ENCODE results near the gene ACTR1A. TPM values are rescaled to one million over a fixed set of nuclear protein-coding genes. Genes with fewer than 3 reads are reported as not detected.

ACTR1A gene
- total RNA-seq, 2 experiments from 2014 or later = 55.5 to 68.3 TPM

- peaks cover 47% of the 10 kb centered on the region for H3K36me3 ChIP-seq (ENCODE audit: insufficient read depth, low read length)
- CTCF ChIA-PET (ENCODE audit: unreplicated experiment) = interaction anchor here (0.6 kb wide), 1 partner anchor 911 kb away, joined by 3 read pairs; no protein-coding TSS in a partner anchor
- no peak overlapping the region for H3K27ac ChIP-seq (ENCODE audit: low read depth, low read length, poor library complexity, severe bottlenecking)
- no peak for TF ChIP-seq CTCF (conservative IDR thresholded peaks at IDR 0.05; ENCODE audit: low read length)
- TF ChIP-seq EZH2phosphoT487 (IDR thresholded peaks at IDR 0.05; ENCODE audit: borderline replicate concordance, low read depth, low read length) = no peak
- no peaks in the 10 kb centered on the region for H4K20me1 ChIP-seq (ENCODE audit: insufficient read depth, low read length)
- H2AFZ ChIP-seq (ENCODE audit: low read length) = no peak overlapping the region
- intact Hi-C loops (cut with micrococcal nuclease; ENCODE audit: unreplicated experiment) = loop anchor here (5.0 kb wide), 1 partner anchor 194 kb away; no protein-coding TSS in a partner anchor
- BruUV-seq (replicated peaks) = no TSS peak
- no peaks in the 10 kb centered on the region for H3K9me2 ChIP-seq (ENCODE audit: insufficient read depth, low read length)
- H3K4me3 ChIP-seq (ENCODE audit: low read depth, low read length, poor library complexity, severe bottlenecking) = no peak overlapping the region
- peaks cover 25% of the 10 kb centered on the region for H3K4me1 ChIP-seq (ENCODE audit: insufficient read depth, low read length, poor library complexity, severe bottlenecking)
- POLR2A ChIA-PET = interaction anchor here (4.3 kb wide), 1 partner anchor 9 kb away, joined by 49 read pairs; no protein-coding TSS in a partner anchor
- no peak for DNase-seq (ENCODE audit: low spot score)
- no peak overlapping the region for H3K4me2 ChIP-seq (ENCODE audit: low read length)
- H3K79me2 ChIP-seq (ENCODE audit: insufficient read depth, low read depth, low read length) = peaks cover 13% of the 10 kb centered on the region
- H3K9me3 ChIP-seq (ENCODE audit: low read length) = no peaks in the 10 kb centered on the region
Observed at GRCh38 chr10:102452672-102453340, 49.7 kb downstream of the ACTR1A start.

- Histone ChIP-seq H3K4me3 (ENCODE audit: low read depth, low read length, poor library complexity, severe bottlenecking) (peak within 1 kb of the TSS; percentile 96), H3K79me2 (ENCODE audit: insufficient read depth, low read depth, low read length) (peaks cover 13% of the 10 kb centered on the region), H3K36me3 (ENCODE audit: insufficient read depth, low read length) (peaks cover 43% of the 10 kb centered on the region), H4K20me1 (ENCODE audit: insufficient read depth, low read length) (no peaks in the 10 kb centered on the region), H3K27ac (ENCODE audit: low read depth, low read length, poor library complexity, severe bottlenecking) (peak within 1 kb of the TSS; percentile 83), H3K9me2 (ENCODE audit: insufficient read depth, low read length) (no peaks in the 10 kb centered on the region), H3K4me2 (ENCODE audit: low read length) (peak within 1 kb of the TSS; percentile 75), H3K4me1 (ENCODE audit: insufficient read depth, low read length, poor library complexity, severe bottlenecking) (peaks cover 26% of the 10 kb centered on the region), H3K9me3 (ENCODE audit: low read length) (no peaks in the 10 kb centered on the region), H2AFZ (ENCODE audit: low read length) (no peak within 1 kb of the TSS; the same call in 1 of the 2 replicates)
- TSS peak; percentile 16 for BruUV-seq (replicated peaks)
- TF ChIP-seq CTCF (conservative IDR thresholded peaks at IDR 0.05; ENCODE audit: low read length) (no peak), EZH2phosphoT487 (IDR thresholded peaks at IDR 0.05; ENCODE audit: borderline replicate concordance, low read depth, low read length) (no peak)
- DNase-seq (ENCODE audit: low spot score) = no peak
- CTCF ChIA-PET (ENCODE audit: unreplicated experiment) = interaction anchor here (0.7 to 1.0 kb wide), 2 partner anchors 18 to 20 kb away, joined by 3 read pairs; no protein-coding TSS in a partner anchor
- POLR2A ChIA-PET = interaction anchor here (0.7 to 4.3 kb wide), 7 partner anchors 11 to 1470 kb away, joined by 3 to 49 read pairs (median 5); partner anchors contain the start of genes CUEDC2, FBXL15 and NFKB2
- intact Hi-C loops (cut with micrococcal nuclease; ENCODE audit: unreplicated experiment) = loop anchor here (2.0 to 5.0 kb wide), 2 partner anchors 51 to 196 kb away; partner anchors contain the start of genes ACTR1A and SUFU
Observed at GRCh38 chr10:102451105-102451969, 51.2 kb downstream of the ACTR1A start, which contains the start of gene C10orf95. C10orf95 (minus strand) TSS chr10:102451543; CDS start chr10:102451093, 450 bp downstream.
